NCI-H187 treated with DMSO at 0.1 percent for 48 hours (cell line): ENCODE results near the gene MYO9B.
"Not testable (repeated sequence)": the region's sequence is repeated elsewhere in the genome, so short reads cannot be mapped to it uniquely, and the experiment has no call there.

Source experiments
- DNase-seq: peaks from one replicate; lab custom pipeline; 2025; lab: John Stamatoyannopoulos, UW

MYO9B gene

DNA sequence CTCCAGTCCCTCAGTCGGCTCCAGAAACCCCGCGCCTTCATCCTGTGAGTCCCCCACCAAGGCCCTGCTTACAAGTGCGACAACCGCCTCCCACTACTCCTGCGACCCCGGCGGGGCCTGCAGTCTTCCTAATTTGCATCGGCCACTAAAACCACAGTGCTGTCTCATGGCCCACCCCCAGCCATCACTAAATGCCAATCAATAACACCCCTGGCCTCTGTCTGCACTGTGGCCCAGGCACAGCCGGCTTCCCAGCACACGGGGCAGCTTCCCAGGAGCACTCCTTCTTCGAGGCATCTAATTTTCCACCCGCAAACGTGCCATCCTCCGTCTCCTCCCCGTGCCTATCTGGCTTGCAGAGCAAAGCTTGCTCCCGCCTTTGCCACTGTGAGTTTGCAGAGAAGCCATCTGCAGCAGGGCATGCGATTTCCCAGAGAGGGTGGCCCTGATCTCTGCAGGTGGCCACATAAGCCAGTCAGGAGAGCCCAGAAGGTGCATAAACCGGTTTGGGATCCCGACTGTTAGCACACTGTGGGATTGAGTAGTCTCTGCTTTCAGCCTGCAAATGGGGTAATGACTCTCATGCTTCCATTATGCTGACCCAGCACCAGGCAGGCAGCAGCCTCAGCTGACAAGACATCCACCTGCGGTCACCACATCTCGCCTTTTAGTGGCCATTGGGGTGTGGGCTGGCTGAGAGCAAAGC, 105.6 kb downstream of the MYO9B start:
- no peak for DNase-seq

DNA sequence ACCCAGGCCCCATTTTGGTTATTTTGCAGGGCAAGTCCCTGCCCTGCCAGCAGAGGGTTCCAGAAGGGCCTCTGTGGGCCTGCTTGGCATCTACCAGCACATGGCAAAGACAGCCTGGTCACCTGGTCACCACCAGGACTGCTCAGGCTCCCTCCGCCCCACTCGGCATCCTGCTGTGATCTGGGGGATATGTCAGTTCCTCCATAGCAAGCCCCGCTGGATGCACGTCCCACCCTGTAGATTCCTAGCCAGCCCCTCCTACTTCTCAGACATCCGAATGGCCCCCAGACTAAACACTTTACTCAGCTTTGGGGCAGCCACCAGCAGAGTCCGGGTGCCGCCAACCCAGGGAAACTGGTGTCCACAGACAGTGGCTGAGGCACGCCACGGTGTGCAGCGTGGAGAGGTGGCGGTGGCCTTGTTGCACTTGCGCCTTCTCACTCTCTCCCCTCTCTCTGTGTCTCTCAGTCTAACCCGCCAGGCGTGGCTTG, 107.7 kb downstream of the MYO9B start:
- DNase-seq, result no peak

DNA sequence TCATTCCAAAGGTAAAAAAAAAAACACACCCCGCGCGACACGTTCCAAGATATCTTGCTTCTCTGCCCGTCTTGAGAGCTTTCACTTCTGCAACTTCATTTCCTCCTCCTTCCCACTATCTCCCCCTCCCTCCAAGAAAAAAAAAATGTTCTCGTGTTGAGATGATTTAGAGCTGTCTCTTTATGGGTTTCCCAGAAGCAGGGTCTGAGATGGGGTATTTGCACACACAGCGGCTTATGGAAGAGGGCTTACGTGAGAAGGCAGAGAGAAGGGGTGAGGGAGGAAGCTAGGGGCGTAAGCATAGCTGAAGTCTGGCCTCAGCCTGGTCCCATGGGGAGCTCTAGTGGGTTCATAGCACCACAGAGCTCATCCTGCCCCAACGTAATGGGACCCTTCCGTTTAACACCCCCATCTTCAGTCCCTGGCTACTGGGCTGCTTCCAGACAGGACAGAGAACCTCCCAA, 108.3 kb downstream of the MYO9B start:
- DNase-seq, result no peak

DNA sequence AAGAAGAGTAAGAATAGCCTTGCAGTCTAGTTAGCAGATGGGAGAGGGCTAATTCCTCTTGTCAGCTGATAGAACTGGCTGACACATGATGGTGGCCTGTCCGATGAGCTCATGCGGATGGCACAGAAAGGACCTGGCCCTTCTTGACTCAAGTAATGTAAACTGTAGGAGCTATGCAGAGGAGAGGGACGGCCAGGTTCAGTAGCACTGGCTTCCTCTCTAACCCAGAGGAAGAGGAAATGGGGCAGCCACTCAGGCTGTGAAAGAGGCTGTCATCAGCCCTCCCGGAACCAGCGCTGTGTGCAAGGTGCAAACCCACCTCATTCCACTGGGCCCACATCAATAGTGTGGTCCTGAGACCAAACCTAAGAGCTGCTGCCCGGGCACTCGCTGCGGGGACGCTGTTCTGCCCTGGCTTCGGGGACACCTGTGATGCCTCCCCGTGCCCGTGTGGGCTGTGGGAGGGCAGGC, 108.8 kb downstream of the MYO9B start:
- no peak for DNase-seq

DNA sequence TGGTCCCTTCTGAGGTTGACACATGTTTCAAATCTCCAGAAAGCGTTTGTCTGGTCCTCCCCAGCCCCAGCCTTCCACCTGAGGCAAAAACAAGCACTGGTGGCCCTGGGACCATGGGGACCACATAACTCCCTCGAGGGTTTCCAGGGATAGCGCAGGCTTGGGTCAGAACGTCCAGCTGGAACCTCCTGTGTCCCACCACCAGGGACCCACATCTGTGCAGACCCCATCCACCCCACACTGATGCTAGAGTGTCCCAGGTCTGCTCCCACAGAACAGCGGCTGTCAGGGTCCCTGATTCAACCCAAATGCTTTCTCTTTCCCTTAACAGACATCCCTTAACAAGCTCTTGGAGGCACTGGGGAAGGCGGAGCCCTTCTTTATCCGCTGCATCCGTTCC, 110.0 kb downstream of the MYO9B start:
- DNase-seq, result no peak

DNA sequence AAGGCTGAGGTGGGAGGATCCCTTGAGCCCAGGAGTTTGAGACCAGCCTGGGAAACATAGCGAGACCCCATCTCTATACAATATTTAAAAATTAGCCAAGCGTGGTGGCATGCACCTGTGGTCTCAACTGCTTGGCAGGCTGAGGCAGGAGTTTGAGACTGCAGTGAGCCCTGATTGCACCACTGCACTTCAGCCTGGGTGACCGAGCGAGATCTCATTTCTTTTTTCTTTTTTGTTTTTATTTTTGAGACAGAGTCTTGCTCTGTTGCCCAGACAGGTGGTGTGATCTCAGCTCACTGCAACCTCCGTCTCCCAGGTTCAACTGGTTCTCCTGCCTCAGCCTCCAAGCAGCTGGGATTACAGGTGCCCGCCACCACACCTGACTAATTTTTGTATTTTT, 116.2 kb downstream of the MYO9B start:
- not testable (repeated sequence) for DNase-seq

DNA sequence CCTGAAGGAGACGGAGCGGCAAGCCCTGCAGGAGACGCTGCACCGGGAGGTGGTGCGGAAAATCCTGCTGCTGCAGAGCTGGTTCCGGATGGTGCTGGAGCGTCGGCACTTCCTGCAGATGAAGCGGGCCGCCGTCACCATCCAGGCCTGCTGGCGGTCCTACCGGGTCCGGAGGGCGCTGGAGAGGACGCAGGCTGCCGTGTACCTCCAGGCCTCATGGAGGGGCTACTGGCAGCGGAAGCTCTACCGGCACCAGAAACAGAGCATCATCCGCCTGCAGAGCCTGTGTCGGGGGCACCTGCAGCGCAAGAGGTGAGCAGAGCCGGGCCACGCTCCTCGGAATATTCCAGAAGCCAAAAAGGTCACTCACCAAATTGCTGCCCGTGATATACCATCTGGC, 117.2 kb downstream of the MYO9B start:
- no peak for DNase-seq

DNA sequence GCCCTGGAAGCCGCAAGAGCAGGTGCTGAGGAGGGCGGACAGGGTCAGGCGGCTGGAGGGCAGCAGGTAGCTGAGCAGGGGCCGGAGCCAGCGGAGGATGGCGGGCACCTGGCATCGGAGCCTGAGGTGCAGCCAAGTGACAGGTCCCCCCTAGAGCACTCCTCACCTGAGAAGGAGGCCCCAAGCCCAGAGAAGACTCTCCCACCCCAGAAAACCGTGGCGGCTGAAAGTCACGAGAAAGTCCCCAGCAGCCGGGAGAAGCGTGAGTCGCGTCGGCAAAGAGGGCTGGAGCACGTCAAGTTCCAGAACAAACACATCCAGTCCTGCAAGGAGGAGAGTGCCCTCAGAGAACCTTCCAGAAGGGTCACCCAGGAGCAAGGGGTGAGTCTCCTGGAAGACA, 119.0 kb downstream of the MYO9B start:
- no peak for DNase-seq

DNA sequence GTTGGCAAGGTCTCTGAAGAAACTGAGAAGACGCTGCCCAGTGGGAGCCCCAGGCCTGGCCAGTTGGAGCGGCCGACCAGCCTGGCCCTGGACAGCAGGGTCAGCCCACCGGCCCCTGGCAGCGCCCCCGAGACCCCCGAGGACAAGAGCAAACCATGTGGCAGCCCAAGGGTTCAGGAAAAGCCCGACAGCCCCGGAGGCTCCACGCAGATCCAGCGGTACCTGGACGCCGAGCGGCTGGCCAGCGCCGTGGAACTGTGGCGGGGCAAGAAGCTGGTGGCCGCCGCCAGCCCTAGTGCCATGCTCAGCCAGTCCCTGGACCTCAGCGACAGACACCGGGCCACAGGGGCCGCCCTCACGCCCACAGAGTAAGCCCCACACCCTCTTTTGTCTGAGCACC, 119.5 kb downstream of the MYO9B start:
- no peak for DNase-seq

DNA sequence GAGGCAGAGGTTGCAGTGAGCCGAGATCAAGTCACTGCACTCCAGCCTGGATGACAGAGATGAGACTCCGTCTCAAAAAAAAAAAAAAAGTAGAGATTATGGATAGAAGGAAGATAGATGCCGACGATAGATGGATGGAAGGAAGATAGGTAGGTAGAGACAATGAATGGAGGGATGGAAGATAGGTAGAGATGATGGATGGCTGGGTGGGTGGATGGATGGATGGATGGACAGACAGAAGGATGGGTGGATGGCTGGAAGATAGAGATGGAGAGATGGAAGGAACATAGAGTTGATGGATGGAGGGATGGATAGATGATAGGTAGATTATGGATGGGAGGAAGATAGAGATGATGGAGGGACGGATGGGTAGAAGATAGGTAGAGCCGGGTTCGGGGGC, 121.0 kb downstream of the MYO9B start:
- DNase-seq, result no peak

DNA sequence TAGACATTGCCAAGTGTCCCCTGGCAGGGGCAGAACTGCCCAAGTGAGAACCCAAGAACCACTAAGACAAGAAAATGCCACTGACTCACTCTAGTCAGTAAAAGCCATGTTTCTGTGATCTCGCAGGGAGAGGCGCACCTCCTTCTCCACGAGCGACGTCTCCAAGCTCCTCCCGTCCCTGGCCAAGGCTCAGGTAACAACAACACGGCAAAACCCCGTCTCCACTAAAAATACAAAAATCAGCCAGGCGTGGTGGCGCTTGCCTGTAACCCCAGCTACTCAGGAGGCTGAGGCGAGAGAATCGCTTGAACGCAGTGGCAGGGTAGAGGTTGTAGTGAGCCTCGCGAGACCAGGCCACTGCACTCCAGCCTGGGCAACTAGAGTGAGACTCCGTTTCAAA, 122.1 kb downstream of the MYO9B start:
- no peak for DNase-seq

DNA sequence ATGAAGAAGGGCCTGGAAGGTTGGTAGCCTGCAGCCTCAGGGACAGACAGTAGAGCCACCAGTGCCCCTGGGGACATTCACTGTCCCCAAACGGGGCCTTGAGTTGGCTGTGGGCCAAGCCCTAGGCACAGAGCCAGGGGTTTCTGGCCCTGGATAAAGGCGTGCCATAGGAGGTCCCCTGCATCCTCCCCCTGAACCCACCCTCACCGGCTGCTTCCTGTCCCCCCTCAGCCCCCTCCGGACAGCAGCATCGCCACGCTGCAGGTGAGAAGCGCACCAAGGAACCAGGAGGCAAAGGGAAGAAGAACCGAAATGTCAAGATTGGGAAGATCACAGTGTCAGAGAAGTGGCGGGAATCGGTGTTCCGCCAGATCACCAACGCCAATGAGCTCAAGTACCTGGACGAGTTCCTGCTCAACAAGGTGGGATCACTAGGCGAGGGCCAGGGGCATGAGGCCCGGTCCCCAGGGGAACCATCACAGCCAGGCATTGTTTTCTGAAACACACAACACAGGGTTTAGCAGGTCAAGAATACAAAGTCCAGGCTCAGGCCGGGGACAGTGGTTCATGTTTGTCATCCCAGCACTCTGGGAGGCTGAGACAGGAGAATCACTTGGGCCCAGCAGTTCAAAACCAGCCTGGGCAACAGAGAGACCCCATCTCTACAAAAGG, 125.0 kb downstream of the MYO9B start:
- no peak for DNase-seq

DNA sequence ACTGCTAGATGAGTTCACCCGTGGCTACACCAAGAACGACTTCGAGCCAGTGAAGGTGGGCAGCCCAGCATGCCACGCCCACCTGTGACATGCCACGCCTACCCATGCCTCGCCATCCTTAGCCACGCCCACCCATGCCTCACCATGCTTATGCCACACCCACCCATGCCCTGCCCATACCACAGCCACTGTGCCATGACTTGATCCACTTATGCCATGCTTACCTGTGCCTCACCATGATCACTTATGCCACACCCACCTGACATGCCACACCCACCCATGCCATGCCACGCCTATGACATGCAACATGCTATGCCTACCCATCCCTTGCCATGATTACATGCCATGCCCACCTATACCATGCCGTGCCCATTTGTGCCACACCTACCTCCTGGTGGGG, 126.7 kb downstream of the MYO9B start:
- no peak for DNase-seq

DNA sequence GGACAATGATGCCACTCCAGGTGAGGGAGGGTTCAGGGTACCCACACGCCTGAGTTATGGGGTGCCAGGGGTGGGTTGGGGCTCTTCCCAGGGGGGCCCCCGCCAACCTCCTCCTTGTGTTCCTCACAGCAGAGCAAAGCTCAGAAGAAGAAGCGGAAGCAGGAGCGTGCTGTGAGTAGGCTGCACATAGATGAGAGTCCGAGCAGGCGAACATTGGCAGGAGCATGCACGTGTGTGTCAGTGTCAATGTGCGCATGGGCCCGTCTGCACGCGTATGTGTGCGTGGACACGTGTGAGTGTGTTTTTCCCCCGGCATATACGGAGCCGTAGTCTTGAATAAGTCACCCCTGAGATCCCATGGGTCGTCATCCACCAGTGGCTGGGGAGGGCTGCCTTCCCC, 127.1 kb downstream of the MYO9B start:
- no peak for DNase-seq

DNA sequence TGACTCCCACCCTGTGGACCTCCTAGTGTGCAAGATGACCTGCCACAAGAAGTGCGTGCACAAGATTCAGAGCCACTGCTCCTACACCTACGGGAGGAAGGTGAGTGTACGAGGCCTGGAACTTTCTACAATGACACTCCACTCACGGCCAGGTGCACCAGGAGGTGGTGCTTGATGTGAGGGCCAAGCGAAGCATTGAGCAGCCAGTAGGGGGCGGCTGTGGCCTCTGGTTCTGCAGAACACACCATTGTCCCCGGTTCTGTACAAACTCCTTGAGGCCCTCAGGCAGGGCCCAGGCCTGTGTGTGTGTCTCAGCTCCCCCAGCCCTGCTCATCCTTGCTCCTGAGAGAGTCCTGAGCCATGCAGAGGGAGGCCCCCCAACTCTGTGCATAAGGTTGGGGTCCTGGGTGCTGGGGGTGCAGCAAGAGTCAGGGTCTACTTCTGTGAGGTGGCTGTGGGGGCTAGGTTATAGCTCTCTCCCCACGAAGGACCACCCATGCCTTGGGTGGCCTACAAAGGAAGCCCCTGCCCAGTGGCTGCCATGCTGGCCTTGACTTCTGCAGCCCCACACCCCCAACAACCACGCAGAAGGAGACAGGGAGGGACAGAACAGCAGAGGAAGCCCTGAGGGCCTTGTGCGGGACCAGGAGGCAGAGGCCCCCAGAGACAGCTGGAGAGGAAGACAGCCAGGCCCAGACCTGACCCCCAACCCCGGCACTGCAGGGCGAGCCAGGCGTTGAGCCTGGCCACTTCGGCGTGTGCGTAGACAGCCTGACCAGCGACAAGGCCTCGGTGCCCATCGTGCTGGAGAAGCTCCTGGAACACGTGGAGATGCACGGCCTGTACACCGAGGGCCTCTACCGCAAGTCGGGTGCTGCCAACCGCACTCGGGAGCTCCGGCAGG, 129.9 kb downstream of the MYO9B start:
- no peak for DNase-seq

DNA sequence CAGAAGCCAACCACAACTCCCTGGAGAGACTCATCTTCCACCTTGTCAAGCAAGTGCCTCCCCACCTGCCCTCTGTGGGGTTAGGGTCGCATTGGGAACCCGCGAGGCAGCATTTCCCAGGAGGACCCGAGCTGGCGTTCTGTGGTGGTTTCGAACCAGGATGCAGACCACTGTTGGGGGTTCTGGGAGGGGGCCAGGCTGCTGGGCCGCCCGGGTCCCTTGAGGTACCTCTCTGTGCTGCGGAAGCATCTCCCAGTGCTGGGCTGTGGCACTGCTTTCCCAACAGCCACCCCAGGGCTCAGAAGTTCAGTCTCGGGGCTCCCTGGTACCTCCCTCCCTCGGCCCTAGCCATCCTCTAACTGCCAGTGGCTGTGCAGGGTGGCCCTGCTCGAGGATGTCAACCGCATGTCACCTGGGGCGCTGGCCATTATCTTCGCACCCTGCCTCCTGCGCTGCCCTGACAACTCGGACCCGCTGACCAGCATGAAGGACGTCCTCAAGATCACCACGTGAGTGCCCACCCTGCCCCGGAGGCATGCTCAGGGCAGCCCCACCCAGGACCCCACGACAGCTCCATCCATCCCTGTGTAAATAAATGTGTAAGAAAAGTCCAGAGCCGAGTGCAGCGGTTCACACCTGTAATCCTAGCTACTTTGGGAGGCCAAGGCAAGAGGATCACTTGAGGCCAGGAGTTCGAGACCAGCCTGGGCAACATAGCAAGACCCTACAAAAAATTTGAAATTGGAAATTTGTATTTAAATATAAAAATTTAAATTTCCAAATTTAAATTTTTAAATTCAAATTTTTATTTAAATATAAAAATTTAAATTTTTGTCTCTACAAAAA, 131.4 kb downstream of the MYO9B start:
- DNase-seq, result no peak

DNA sequence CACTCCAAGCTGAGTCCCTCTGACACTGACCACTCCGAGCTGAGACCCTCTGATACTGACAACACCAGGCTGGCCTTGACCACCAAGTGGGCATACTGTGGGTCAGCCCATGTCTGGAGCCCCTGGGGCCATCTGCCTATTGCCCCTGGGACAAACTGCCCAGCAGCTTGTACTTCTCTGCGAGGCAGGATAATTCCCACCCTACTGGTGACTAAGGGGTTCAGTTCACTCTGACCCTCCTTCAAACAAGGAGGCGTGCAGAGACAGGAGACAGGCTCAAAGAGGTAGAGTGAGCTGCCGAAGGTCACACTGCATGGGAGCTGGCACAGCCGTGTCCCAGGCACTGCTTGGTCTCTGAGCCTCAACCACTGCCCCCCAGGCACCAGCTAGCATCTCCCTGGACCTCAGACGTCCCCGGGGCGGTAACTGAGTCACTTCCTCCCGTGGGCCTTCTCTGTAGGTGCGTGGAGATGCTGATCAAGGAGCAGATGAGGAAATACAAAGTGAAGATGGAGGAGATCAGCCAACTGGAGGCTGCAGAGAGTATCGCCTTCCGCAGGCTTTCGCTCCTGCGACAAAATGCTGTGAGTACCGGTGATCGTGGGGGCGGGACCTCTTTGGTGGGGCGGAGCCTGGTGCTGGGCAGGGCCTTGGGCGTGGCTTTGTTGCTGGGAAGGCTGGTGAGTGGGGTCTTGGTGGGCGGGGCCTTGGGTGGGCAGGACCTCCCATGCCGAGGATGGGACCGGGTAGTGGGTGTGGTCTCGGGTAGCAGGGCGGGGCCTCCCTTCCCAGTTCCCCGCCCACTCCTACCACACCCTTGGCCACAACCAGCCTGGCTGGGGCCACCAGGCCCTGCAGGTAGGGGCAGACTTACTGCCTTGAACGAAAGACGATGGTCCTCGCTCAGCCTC, 133.8 kb downstream of the MYO9B start:
- DNase-seq, result no peak

DNA sequence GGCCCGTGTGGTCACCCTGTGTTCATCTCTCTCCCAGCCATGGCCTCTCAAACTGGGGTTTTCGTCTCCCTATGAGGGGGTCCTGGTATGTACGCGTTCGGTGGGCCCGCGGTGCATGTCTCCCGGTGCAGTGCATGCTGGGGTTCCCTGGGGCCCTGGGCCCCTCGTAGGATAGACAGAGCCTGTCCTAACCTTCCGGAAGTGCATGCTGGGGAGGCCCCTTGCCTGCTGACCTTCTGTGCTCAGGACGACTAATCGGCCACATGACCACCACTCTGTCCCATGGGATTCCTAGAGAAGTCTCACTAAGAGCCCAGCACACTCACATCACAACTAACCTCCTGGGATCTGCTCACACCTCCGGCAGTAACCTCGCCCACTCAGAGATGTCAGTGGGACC, 134.7 kb downstream of the MYO9B start:
- DNase-seq, result no peak

DNA sequence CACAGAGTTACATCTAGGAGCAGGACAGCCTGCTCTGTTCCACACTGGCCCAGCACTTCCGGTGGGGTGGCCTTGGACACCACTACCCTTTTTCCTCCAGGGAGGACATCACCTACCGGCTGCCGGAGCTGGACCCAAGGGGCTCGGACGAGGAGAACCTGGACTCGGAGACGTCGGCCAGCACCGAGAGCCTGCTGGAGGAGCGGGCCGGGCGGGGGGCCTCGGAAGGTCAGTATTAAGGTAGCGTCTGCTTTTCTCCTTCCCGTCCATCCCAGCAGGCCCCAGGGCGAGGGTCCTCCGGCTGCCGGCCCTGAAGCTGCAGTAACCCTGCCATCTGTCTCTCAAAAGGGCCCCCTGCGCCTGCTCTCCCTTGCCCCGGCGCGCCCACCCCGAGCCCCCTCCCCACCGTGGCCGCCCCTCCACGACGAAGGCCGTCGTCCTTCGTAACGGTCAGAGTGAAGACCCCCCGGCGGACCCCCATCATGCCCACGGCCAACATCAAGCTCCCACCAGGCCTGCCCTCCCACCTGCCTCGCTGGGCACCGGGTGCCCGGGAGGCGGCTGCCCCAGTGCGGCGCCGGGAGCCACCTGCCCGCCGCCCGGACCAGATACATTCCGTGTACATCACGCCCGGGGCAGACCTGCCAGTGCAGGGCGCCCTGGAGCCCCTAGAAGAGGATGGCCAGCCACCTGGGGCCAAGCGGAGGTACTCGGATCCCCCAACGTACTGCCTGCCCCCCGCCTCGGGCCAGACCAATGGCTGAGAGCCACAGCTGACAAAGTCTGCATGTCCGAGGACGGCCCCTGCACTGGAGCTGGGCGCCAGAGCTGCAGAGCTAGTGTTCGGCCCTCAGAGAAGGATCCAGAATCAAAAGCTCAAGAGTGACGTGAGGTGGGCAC, 136.2 kb downstream of the MYO9B start:
- DNase-seq, result no peak
